Panc1 (cell line): ENCODE results near the gene COP1.

Experiments used
- CTCF ChIP-seq: fragments of 450-650 bp; IDR thresholded peaks from 2 replicates; pipeline ENCODE4 v1.5.1; 2017; ENCODE audit warnings: mild to moderate bottlenecking
- POLR2AphosphoS5 ChIP-seq: IDR thresholded peaks from 2 replicates; pipeline ENCODE4 v1.6.1; 2012; ENCODE audit warnings: mild to moderate bottlenecking, low read depth, low read length, moderate library complexity
- REST ChIP-seq, 2 experiments: IDR thresholded peaks; 2 replicates each; pipeline ENCODE4 v1.6.1; 2011 to 2012; ENCODE audit warnings: low read depth in 2 of 2, control low read depth in 1 of 2, low read length in 1 of 2, mild to moderate bottlenecking in 1 of 2, moderate library complexity in 1 of 2; ENCODE audit not compliant: insufficient read depth in 1 of 2

GRCh38 chr1:175984057-175984812 lies 222.9 kb downstream of the COP1 start:
- no peak for TF ChIP-seq CTCF
- TF ChIP-seq POLR2AphosphoS5 = no peak
- no peak for TF ChIP-seq REST (IDR thresholded peaks at IDR 0.05; ENCODE audit: insufficient read depth in 1 of 2, low read depth in 2 of 2, low read length in 1 of 2)
